OCI-LY7 (cell line): ENCODE measurements around the gene HOXC10. TPM values are rescaled to one million over a fixed set of nuclear protein-coding genes. Genes with fewer than 3 reads are reported as not detected.
A peak's percentile ranks its signal among the peaks of the same experiment; 100 is the strongest.

ENCODE experiments used
- BruUV-seq: library from RNA; stranded (reverse); fragments of 400-500 nt; replicated peaks from 2 replicates; lab custom pipeline; 2021; lab: Mats Ljungman, UMichigan
- CTCF ChIA-PET: fragments of 300-600 bp; sonication (Branson Sonifier 250); formaldehyde crosslinking; loops from one replicate; lab custom pipeline; 2022; ENCODE audit warnings: antibody characterized with exemption; ENCODE audit not compliant: unreplicated experiment; lab: Charles Lee
- POLR2A ChIA-PET: fragments of 300-600 bp; sonication (Branson Sonifier 250); formaldehyde crosslinking; loops from one replicate; lab custom pipeline; 2022; ENCODE audit warnings: antibody characterized with exemption; lab: Charles Lee
- DNase-seq: peaks from one replicate; pipeline ENCODE4 v3.0.0-alpha.2; 2015; ENCODE audit warnings: low spot score
- H2AFZ ChIP-seq: fragments of 200-600 bp; sonication (generic), shearing (Covaris generic); 2 replicates; pipeline ENCODE4 v1.6.1; 2014; ENCODE audit warnings: mild to moderate bottlenecking, antibody characterized with exemption, low read length, moderate library complexity
- H3K27ac ChIP-seq: fragments of 200-600 bp; sonication (generic); 2 replicates; pipeline ENCODE4 v1.5.1; 2014; ENCODE audit warnings: mixed run types, low read depth, mild to moderate bottlenecking, moderate library complexity, low read length, inconsistent platforms; ENCODE audit not compliant: poor library complexity, severe bottlenecking
- H3K36me3 ChIP-seq: fragments of 200-600 bp; sonication (generic); 2 replicates; pipeline ENCODE4 v1.6.1; 2014; ENCODE audit warnings: mild to moderate bottlenecking, antibody characterized with exemption, low read length, moderate library complexity, mixed read lengths; ENCODE audit not compliant: insufficient read depth
- H3K4me1 ChIP-seq: fragments of 200-600 bp; sonication (generic); 2 replicates; pipeline ENCODE4 v1.5.1; 2014; ENCODE audit warnings: mild to moderate bottlenecking, low read length; ENCODE audit not compliant: insufficient read depth, poor library complexity, severe bottlenecking
- H3K4me2 ChIP-seq: fragments of 200-600 bp; sonication (generic); 2 replicates; pipeline ENCODE4 v1.6.1; 2014; ENCODE audit warnings: mild to moderate bottlenecking, low read length
- H3K4me3 ChIP-seq: fragments of 200-600 bp; sonication (generic); 2 replicates; pipeline ENCODE4 v1.5.1; 2014; ENCODE audit warnings: mild to moderate bottlenecking, low read depth, low read length; ENCODE audit not compliant: poor library complexity, severe bottlenecking
- H3K79me2 ChIP-seq: fragments of 200-600 bp; sonication (generic); 2 replicates; pipeline ENCODE4 v1.6.1; 2016; ENCODE audit warnings: low read depth, mild to moderate bottlenecking, low read length, moderate library complexity, mixed read lengths; ENCODE audit not compliant: insufficient read depth
- H3K9me2 ChIP-seq: fragments of 200-600 bp; sonication (generic); 2 replicates; pipeline ENCODE4 v1.6.1; 2016; ENCODE audit warnings: mild to moderate bottlenecking, low read length, mixed read lengths; ENCODE audit not compliant: insufficient read depth
- H3K9me3 ChIP-seq: fragments of 200-600 bp; sonication (generic); 2 replicates; pipeline ENCODE4 v1.6.1; 2014; ENCODE audit warnings: mild to moderate bottlenecking, mixed run types, low read length, mixed read lengths
- H4K20me1 ChIP-seq: fragments of 200-600 bp; sonication (generic); 2 replicates; pipeline ENCODE4 v1.6.1; 2014; ENCODE audit warnings: mild to moderate bottlenecking, antibody characterized with exemption, low read length, moderate library complexity, mixed read lengths; ENCODE audit not compliant: insufficient read depth
- EZH2phosphoT487 ChIP-seq: fragments of 200-600 bp; sonication (generic); IDR thresholded peaks from 2 replicates; pipeline ENCODE4 v1.6.1; 2018; ENCODE audit warnings: low read depth, borderline replicate concordance, mild to moderate bottlenecking, mixed run types, antibody characterized with exemption, low read length, moderate library complexity, mixed read lengths
- intact Hi-C: fragments of 100-400 bp; cut with micrococcal nuclease; formaldehyde crosslinking; loops from one replicate; pipeline ENCODE4 v1.10.0; 2022; ENCODE audit not compliant: unreplicated experiment
- total RNA-seq, 2 experiments: library from RNA; depleted of rRNA in 1 of 2; stranded (reverse); fragments of >200 nt in 1 of 2; shearing (Covaris generic) in 1 of 2; gene quantifications; 2 replicates each; pipeline ENCODE4 v1.2.3, GENCODE V29; 2014 to 2022
- TF ChIP-seq, protein P1 (sequence below): fragments of 200-600 bp; sonication (generic); conservative IDR thresholded peaks from 2 replicates; pipeline ENCODE4 v1.5.1; 2014; ENCODE audit warnings: mild to moderate bottlenecking, antibody characterized with exemption, low read length, moderate library complexity, mixed read lengths

Gene HOXC10
- total RNA-seq, 2 experiments from 2014 or later: 0.25 to 0.28 TPM

DNA sequence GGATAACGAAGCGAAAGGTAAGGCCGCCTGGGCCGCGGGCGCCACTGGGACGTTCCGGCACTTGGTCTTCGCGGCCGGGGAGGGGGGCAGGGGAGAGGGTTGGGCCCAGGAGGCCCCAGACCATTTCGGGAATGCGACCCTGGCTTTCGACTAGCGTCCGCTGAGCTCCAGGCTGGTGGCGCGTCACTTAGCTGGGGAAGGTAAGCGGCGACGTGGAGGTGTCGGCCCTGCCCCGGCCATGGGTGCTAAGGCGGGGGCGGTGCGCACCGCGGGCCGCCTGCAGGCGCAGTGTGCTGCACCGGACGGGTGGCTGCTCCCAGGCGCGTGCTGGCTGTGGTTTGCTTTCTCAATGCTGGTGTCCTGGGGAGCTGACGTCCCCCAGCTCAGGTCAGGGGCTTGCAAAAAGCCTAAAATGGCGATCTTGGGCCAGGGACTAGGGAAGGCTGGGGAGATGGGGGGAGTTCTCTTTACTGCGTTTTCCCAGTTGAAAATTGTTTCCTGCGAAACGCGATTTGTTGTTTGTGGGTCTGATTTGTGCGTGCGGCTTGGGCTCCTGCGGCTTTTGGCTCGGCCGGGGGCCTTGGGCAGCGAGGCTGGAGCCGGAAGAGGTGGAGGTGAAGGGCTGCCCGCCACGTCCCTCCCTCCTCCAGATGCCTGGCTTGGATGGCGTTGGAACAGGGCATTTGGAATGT is 1.2 kb downstream of the HOXC10 start:
- H4K20me1 ChIP-seq: no peaks in the 10 kb centered on the region
- H3K9me3 ChIP-seq: no peaks in the 10 kb centered on the region
- intact Hi-C loops: loop anchor here (10.0 kb wide), 2 partner anchors 191 to 281 kb away; no protein-coding TSS in a partner anchor
- CTCF ChIA-PET: interaction anchor here (0.6 kb wide), 1 partner anchor 222 kb away, joined by 3 read pairs; no protein-coding TSS in a partner anchor
- H3K4me3 ChIP-seq: no peak overlapping the region
- no peaks in the 10 kb centered on the region for H3K9me2 ChIP-seq
- peak overlapping the region; percentile 14; the same call in 1 of the 2 replicates for H3K4me2 ChIP-seq
- H3K27ac ChIP-seq: no peak overlapping the region
- H3K36me3 ChIP-seq: no peaks in the 10 kb centered on the region
- no TSS peak for BruUV-seq
- POLR2A ChIA-PET: interaction anchor here (0.6 kb wide), 2 partner anchors 9 to 44 kb away, joined by 3 to 6 read pairs; no protein-coding TSS in a partner anchor
- H3K4me1 ChIP-seq: peaks cover 49% of the 10 kb centered on the region
- no peak for TF ChIP-seq EZH2phosphoT487
- peak; percentile 35 for DNase-seq
- no peak overlapping the region for H2AFZ ChIP-seq
- no peaks in the 10 kb centered on the region for H3K79me2 ChIP-seq

DNA sequence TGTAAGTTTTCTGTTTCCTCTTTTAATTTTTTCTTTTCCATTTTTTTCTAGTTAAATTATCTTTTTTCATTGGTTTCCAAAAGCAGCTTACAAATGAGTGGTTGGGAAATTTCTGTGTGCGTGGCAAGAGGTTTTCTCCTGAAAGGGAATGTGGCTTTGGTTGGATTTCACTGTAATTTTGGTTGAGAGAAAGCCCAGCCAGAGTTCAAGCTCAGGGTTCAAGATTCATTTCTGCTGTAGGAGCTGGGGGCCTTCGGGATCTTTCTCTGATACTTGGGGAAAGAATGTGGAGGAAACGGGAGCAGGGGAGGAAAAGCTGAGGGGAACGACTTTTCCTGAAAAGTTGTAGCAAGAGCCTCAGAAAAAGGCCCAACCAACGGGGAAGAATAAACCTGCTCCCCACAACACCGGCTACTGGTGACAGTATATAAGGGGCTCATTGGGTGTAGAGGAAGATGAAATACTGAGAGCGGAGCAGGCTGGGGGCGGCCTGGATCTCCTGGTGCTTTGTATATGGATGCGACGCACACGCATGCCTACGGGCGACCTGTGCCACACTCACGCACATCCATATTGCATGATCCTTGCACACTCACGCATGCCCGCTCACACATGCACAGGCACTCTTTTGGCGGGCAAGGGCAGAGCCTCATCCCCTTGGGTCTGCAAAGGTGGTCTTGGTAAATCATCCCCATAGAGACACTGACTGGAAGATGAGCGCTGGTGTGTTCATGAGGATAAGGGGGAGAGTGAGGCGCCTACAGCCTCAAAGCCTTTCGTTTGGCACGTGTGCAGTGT is 1.9 kb downstream of the HOXC10 start:
- H4K20me1 ChIP-seq: no peaks in the 10 kb centered on the region
- H2AFZ ChIP-seq: no peak overlapping the region
- H3K4me1 ChIP-seq: peaks cover 49% of the 10 kb centered on the region
- TF ChIP-seq, protein P1, sequence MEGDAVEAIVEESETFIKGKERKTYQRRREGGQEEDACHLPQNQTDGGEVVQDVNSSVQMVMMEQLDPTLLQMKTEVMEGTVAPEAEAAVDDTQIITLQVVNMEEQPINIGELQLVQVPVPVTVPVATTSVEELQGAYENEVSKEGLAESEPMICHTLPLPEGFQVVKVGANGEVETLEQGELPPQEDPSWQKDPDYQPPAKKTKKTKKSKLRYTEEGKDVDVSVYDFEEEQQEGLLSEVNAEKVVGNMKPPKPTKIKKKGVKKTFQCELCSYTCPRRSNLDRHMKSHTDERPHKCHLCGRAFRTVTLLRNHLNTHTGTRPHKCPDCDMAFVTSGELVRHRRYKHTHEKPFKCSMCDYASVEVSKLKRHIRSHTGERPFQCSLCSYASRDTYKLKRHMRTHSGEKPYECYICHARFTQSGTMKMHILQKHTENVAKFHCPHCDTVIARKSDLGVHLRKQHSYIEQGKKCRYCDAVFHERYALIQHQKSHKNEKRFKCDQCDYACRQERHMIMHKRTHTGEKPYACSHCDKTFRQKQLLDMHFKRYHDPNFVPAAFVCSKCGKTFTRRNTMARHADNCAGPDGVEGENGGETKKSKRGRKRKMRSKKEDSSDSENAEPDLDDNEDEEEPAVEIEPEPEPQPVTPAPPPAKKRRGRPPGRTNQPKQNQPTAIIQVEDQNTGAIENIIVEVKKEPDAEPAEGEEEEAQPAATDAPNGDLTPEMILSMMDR: no peak
- no peak for DNase-seq
- BruUV-seq: no TSS peak
- POLR2A ChIA-PET: no interaction called here
- H3K36me3 ChIP-seq: no peaks in the 10 kb centered on the region
- no peaks in the 10 kb centered on the region for H3K9me2 ChIP-seq
- intact Hi-C loops: loop anchor here (10.0 kb wide), 2 partner anchors 192 to 282 kb away; no protein-coding TSS in a partner anchor
- H3K4me3 ChIP-seq: no peak overlapping the region
- no peaks in the 10 kb centered on the region for H3K79me2 ChIP-seq
- no peak overlapping the region for H3K27ac ChIP-seq
- CTCF ChIA-PET: interaction anchor here (1.4 kb wide), 1 partner anchor 220 kb away, joined by 3 read pairs; no protein-coding TSS in a partner anchor
- H3K9me3 ChIP-seq: no peaks in the 10 kb centered on the region
- H3K4me2 ChIP-seq: no peak overlapping the region

DNA sequence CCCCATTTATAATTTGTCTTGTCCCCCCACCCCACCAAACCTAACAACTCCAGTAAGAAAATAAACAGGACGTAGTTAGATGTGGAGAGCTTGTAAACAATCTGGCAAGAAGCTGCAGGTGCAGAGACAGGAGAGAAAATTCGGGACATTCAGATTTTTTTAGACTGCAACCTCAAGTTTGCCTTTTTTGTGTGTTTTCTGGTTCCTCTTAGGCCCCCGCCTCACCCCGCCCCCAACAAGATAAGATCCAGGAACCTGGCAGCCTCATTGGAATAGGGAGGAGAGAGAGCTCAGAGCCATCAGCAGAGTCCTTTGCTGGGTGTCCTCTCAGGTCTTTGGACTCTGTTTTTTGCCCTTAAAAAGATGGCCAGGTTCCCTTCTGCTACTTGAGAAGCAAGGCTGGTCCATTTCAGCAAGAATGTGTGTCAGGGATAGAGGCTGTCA is 2.9 kb downstream of the HOXC10 start:
- TF ChIP-seq, protein P1: no peak
- peak; percentile 64; the same call in 1 of the 2 replicates for TF ChIP-seq EZH2phosphoT487
- Histone ChIP-seq H3K9me2 (no peaks in the 10 kb centered on the region), H3K9me3 (no peaks in the 10 kb centered on the region), H3K79me2 (no peaks in the 10 kb centered on the region), H3K27ac (no peak overlapping the region), H3K36me3 (no peaks in the 10 kb centered on the region), H3K4me1 (peaks cover 49% of the 10 kb centered on the region), H3K4me2 (no peak overlapping the region), H2AFZ (no peak overlapping the region), H3K4me3 (no peak overlapping the region), H4K20me1 (no peaks in the 10 kb centered on the region)
- ChIA-PET POLR2A (interaction anchor here (0.6 to 0.7 kb wide), 3 partner anchors 30 to 175 kb away, joined by 3 read pairs; no protein-coding TSS in a partner anchor), CTCF (interaction anchor here (0.6 to 1.4 kb wide), 3 partner anchors 219 to 231 kb away, joined by 3 read pairs; no protein-coding TSS in a partner anchor)
- no TSS peak for BruUV-seq
- no peak for DNase-seq
- intact Hi-C loops: loop anchor here (2.0 to 10.0 kb wide), 3 partner anchors 193 to 283 kb away; no protein-coding TSS in a partner anchor
